CD4-positive, alpha-beta T cell (primary cell): ENCODE data around the gene PLIN1. TPM values are rescaled to one million over a fixed set of nuclear protein-coding genes. Genes with fewer than 3 reads are reported as not detected.

Experiments used
- ATAC-seq: fragments of 200-7000 bp; cut with Tn5 transposase; one replicate; pipeline ENCODE4 v1.10.0; 2022; ENCODE audit warnings: mild to moderate bottlenecking; ENCODE audit not compliant: poor library complexity
- CTCF ChIA-PET: fragments of 350-600 bp; sonication (Branson Sonifier 250); formaldehyde crosslinking; loops from one replicate; lab custom pipeline; 2021; ENCODE audit warnings: antibody characterized with exemption, inconsistent platforms; lab: Charles Lee
- POLR2A ChIA-PET: fragments of 350-600 bp; sonication (Branson Sonifier 250); formaldehyde crosslinking; loops from one replicate; lab custom pipeline; 2021; ENCODE audit warnings: antibody characterized with exemption, inconsistent platforms; lab: Charles Lee
- DNase-seq, 14 experiments: peaks; one replicate each; pipeline ENCODE4 v3.0.0-alpha.2; 2013 to 2020; ENCODE audit warnings: mixed read lengths in 2 of 14
- H3K27ac ChIP-seq, 2 donors: one replicate each; pipeline versions ENCODE4 v1.5.1 to v1.7.0; 2013; ENCODE audit warnings: low read length in 2 of 2, low read depth in 1 of 2, mild to moderate bottlenecking in 1 of 2
- H3K27me3 ChIP-seq, 2 experiments: 1 replicate in 1 of 2; 2 replicates in 1 of 2; pipeline versions ENCODE4 v1.6.1 to v1.7.0; 2013; ENCODE audit warnings: low read length in 2 of 2, control low read depth in 1 of 2, mild to moderate bottlenecking in 1 of 2, moderate library complexity in 1 of 2; ENCODE audit not compliant: insufficient read depth in 2 of 2, control insufficient read depth in 1 of 2
- H3K36me3 ChIP-seq: one replicate; pipeline ENCODE4 v1.6.1; 2013; ENCODE audit warnings: low read length, control low read depth; ENCODE audit not compliant: insufficient read depth
- H3K4me1 ChIP-seq: one replicate; pipeline ENCODE4 v1.6.1; 2013; ENCODE audit warnings: low read length, control low read depth; ENCODE audit not compliant: insufficient read depth
- H3K4me3 ChIP-seq: one replicate; pipeline ENCODE4 v1.5.1; 2013; ENCODE audit warnings: mild to moderate bottlenecking, low read length, moderate library complexity
- H3K9me3 ChIP-seq, 2 experiments: 1 replicate in 1 of 2; 2 replicates in 1 of 2; pipeline versions ENCODE4 v1.6.1 to v1.7.0; 2013; ENCODE audit warnings: low read length in 2 of 2, mild to moderate bottlenecking in 2 of 2, control low read depth in 1 of 2, moderate library complexity in 1 of 2; ENCODE audit not compliant: control insufficient read depth in 1 of 2, insufficient read depth in 1 of 2
- H3K27ac Mint-ChIP-seq: one replicate; pipeline ENCODE4 v1.8.0; 2020; ENCODE audit warnings: mixed read lengths
- H3K27me3 Mint-ChIP-seq: one replicate; pipeline ENCODE4 v1.8.0; 2021; ENCODE audit warnings: mixed read lengths
- H3K36me3 Mint-ChIP-seq: one replicate; pipeline ENCODE4 v1.8.0; 2021; ENCODE audit warnings: low read depth, mixed read lengths
- H3K4me1 Mint-ChIP-seq: one replicate; pipeline ENCODE4 v1.8.0; 2021; ENCODE audit warnings: low read depth, mixed read lengths
- H3K4me3 Mint-ChIP-seq: one replicate; pipeline ENCODE4 v1.8.0; 2020; ENCODE audit warnings: mild to moderate bottlenecking, mixed read lengths
- H3K9me3 Mint-ChIP-seq: one replicate; pipeline ENCODE4 v1.8.0; 2020; ENCODE audit warnings: mixed read lengths
- CTCF ChIP-seq: fragments of 200-600 bp; IDR thresholded peaks from one replicate; pipeline ENCODE4 v1.8.0; 2022; ENCODE audit warnings: antibody characterized with exemption, mild to moderate bottlenecking
- intact Hi-C, 2 experiments: fragments of 100-400 bp; cut with DNase I in 1 of 2; cut with micrococcal nuclease in 1 of 2; formaldehyde crosslinking; loops; one replicate each; pipeline versions ENCODE4 v1.15.1 to v1.9.0; 2023 to 2025; cut with DNase I, micrococcal nuclease
- total RNA-seq, 174 experiments: library from RNA in 2 of 174; stranded (reverse) in 2 of 174; gene quantifications; one replicate each; pipeline ENCODE4 v1.2.3 and lab custom pipeline; 2021 to 2026

PLIN1 gene
- total RNA-seq, 2 experiments from 2014 or later, result 0.08 to 0.22 TPM

GRCh38 chr15:89674526-89674925 is 4.6 kb downstream of the PLIN1 start:
- Mint-ChIP-seq H3K9me3 (no peaks in the 10 kb centered on the region), H3K4me3 (no peak overlapping the region), H3K27ac (no peak overlapping the region), H3K36me3 (no peaks in the 10 kb centered on the region), H3K4me1 (no peaks in the 10 kb centered on the region), H3K27me3 (no peaks in the 10 kb centered on the region)
- Histone ChIP-seq H3K9me3 (peaks cover 0 to 5% of the 10 kb centered on the region in 2 experiments), H3K27me3 (no peaks in the 10 kb centered on the region), H3K27ac (no peak overlapping the region), H3K4me1 (no peaks in the 10 kb centered on the region), H3K4me3 (no peak overlapping the region), H3K36me3 (no peaks in the 10 kb centered on the region)
- ATAC-seq (no peak), DNase-seq (no peak)
- no peak for TF ChIP-seq CTCF
- ChIA-PET CTCF (no interaction called here), POLR2A (no interaction called here)
- intact Hi-C loops, result no loop called here

- ChIA-PET CTCF (no interaction called here), POLR2A (no interaction called here)
- no peaks in the 10 kb centered on the region for H3K9me3 Mint-ChIP-seq
- no peaks in the 10 kb centered on the region for H3K4me1 ChIP-seq
- H3K27me3 Mint-ChIP-seq, result peaks cover 9% of the 10 kb centered on the region
- DNase-seq, result peak in 2 of 14 experiments; percentile 8 to 37
- H3K4me3 Mint-ChIP-seq, result no peak overlapping the region
- H3K27ac ChIP-seq, result no peak overlapping the region
- H3K9me3 ChIP-seq, result peaks cover 0 to 5% of the 10 kb centered on the region in 2 experiments
- no peaks in the 10 kb centered on the region for H3K36me3 Mint-ChIP-seq
- intact Hi-C loops, result no loop called here
- no peak for TF ChIP-seq CTCF
- H3K27ac Mint-ChIP-seq, result no peak overlapping the region
- H3K4me1 Mint-ChIP-seq, result no peaks in the 10 kb centered on the region
- H3K36me3 ChIP-seq, result no peaks in the 10 kb centered on the region
- H3K4me3 ChIP-seq, result no peak overlapping the region
- no peak for ATAC-seq
- no peaks in the 10 kb centered on the region for H3K27me3 ChIP-seq
Measured at GRCh38 chr15:89673165-89673512, 6.0 kb downstream of the PLIN1 start.

GRCh38 chr15:89672221-89673164 is 6.7 kb downstream of the PLIN1 start:
- no peaks in the 10 kb centered on the region for H3K4me1 Mint-ChIP-seq
- intact Hi-C loops, result no loop called here

More at GRCh38 chr15:89672221-89673164, 6.7 kb downstream of the PLIN1 start:
- Histone ChIP-seq H3K4me3 (no peak overlapping the region), H3K27me3 (no peaks in the 10 kb centered on the region), H3K9me3 (peaks cover 0 to 7% of the 10 kb centered on the region in 2 experiments), H3K36me3 (no peaks in the 10 kb centered on the region), H3K27ac (no peak overlapping the region), H3K4me1 (no peaks in the 10 kb centered on the region)
- Mint-ChIP-seq H3K36me3 (no peaks in the 10 kb centered on the region), H3K27me3 (peaks cover 13% of the 10 kb centered on the region), H3K27ac (no peak overlapping the region), H3K9me3 (no peaks in the 10 kb centered on the region), H3K4me3 (no peak overlapping the region)
- no peak for DNase-seq
- ChIA-PET CTCF (no interaction called here), POLR2A (no interaction called here)
- no peak for ATAC-seq
- no peak for TF ChIP-seq CTCF
